ENCODE measurements around the gene SCGN.

- TF ChIP-seq GATA2 (IDR thresholded peaks at IDR 0.05; ENCODE audit: low read depth, low read length) = no peak
- TF ChIP-seq GATA3 (IDR thresholded peaks at IDR 0.05; ENCODE audit: low read depth, low read length) = no peak
Measured at GRCh38 chr6:25617997-25618396, 34.0 kb upstream of the SCGN start.
